ENCODE data around the gene CSTA.

DNA sequence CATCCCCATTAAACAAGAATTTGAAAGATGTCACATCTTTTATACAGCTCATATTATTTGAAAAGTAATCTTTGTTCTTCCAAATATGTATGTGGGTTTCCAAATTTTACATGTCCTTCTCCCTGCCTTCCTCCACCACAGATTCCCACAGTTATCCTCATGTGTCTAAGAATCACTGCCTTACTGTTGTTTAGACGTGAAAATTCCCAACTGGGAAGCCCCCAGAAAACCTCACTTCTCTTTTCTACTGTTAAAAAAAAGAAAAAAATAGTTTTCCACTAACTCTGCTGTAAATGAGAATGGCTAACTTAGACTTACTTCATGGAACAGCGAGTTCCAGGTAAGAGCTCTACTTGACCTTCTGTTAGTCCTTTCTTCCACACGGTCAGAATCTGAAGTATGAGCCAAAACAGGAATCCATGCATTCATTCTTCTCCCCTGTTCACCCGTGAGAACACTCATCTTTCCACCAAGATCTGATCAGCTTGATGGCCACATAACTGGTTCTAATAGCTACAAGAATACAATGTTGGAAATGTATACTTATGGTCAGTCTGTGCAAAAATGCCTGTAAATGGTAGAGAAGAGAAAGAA lies 17.9 kb upstream of the CSTA start:
- no peak for TF ChIP-seq EZH2 (IDR thresholded peaks at IDR 0.05; ENCODE audit: low read length, unreplicated experiment)
- TF ChIP-seq, protein P1, sequence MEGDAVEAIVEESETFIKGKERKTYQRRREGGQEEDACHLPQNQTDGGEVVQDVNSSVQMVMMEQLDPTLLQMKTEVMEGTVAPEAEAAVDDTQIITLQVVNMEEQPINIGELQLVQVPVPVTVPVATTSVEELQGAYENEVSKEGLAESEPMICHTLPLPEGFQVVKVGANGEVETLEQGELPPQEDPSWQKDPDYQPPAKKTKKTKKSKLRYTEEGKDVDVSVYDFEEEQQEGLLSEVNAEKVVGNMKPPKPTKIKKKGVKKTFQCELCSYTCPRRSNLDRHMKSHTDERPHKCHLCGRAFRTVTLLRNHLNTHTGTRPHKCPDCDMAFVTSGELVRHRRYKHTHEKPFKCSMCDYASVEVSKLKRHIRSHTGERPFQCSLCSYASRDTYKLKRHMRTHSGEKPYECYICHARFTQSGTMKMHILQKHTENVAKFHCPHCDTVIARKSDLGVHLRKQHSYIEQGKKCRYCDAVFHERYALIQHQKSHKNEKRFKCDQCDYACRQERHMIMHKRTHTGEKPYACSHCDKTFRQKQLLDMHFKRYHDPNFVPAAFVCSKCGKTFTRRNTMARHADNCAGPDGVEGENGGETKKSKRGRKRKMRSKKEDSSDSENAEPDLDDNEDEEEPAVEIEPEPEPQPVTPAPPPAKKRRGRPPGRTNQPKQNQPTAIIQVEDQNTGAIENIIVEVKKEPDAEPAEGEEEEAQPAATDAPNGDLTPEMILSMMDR (conservative IDR thresholded peaks at IDR 0.05; ENCODE audit: low read depth, low read length), result no peak

Measured in PC-3 (cell line).